ENCODE measurements around the gene CRTC1. TPM values are rescaled to one million over a fixed set of nuclear protein-coding genes. Genes with fewer than 3 reads are reported as not detected.
"Not testable (repeated sequence)": the region's sequence is repeated elsewhere in the genome, so short reads cannot be mapped to it uniquely, and the experiment has no call there.

CRTC1 gene
- total RNA-seq, 1 experiment from 2014 or later = 18.1 TPM

DNA sequence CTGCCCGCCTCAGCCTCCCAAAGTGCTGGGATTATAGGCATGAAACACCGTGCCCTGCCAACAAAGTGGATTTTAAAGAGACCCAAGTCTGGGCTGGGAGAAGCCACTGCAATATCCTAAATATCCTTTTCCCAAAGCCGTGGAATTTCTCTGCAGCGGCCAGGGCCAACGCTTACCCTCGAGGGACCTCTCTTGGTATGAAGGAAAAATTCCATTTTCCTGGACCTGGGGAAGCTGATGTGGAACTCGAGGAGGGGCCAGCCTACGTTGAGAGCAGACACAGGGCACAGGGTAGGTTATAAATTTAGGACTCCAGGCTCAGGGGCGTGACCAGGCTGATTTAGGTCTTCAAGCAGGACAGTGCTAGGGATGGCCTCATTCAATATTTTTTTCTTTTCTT, 130.6 kb downstream of the CRTC1 start:
- CTCF ChIA-PET = no interaction called here
- TF ChIP-seq, protein P1, sequence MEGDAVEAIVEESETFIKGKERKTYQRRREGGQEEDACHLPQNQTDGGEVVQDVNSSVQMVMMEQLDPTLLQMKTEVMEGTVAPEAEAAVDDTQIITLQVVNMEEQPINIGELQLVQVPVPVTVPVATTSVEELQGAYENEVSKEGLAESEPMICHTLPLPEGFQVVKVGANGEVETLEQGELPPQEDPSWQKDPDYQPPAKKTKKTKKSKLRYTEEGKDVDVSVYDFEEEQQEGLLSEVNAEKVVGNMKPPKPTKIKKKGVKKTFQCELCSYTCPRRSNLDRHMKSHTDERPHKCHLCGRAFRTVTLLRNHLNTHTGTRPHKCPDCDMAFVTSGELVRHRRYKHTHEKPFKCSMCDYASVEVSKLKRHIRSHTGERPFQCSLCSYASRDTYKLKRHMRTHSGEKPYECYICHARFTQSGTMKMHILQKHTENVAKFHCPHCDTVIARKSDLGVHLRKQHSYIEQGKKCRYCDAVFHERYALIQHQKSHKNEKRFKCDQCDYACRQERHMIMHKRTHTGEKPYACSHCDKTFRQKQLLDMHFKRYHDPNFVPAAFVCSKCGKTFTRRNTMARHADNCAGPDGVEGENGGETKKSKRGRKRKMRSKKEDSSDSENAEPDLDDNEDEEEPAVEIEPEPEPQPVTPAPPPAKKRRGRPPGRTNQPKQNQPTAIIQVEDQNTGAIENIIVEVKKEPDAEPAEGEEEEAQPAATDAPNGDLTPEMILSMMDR (conservative IDR thresholded peaks at IDR 0.05; ENCODE audit: low read depth, low read length) = no peak
- TF ChIP-seq EZH2 (IDR thresholded peaks at IDR 0.05; ENCODE audit: borderline replicate concordance, low read depth, low read length, poor library complexity, severe bottlenecking) = no peak
- Histone ChIP-seq H3K9me3 (ENCODE audit: low read depth, low read length, poor library complexity, severe bottlenecking) (no peaks in the 10 kb centered on the region), H3K27me3 (replicated peaks; ENCODE audit: insufficient read depth, low read depth, low read length, poor library complexity) (no peaks in the 10 kb centered on the region), H3K4me3 (ENCODE audit: low read depth, low read length, poor library complexity, severe bottlenecking) (no peak overlapping the region), H3K27ac (ENCODE audit: low read depth, low read length, poor library complexity, severe bottlenecking) (no peak overlapping the region), H3K4me1 (ENCODE audit: insufficient read depth, low read length, poor library complexity, severe bottlenecking) (no peaks in the 10 kb centered on the region), H3K36me3 (ENCODE audit: insufficient read depth, low read length, poor library complexity, severe bottlenecking) (no peaks in the 10 kb centered on the region)
- intact Hi-C loops (cut with micrococcal nuclease; ENCODE audit: unreplicated experiment) = no loop called here
- DNase-seq (ENCODE audit: low spot score) = no peak
- POLR2A ChIA-PET (ENCODE audit: low non-redundant PET) = no interaction called here
- BruUV-seq (replicated peaks) = no TSS peak

DNA sequence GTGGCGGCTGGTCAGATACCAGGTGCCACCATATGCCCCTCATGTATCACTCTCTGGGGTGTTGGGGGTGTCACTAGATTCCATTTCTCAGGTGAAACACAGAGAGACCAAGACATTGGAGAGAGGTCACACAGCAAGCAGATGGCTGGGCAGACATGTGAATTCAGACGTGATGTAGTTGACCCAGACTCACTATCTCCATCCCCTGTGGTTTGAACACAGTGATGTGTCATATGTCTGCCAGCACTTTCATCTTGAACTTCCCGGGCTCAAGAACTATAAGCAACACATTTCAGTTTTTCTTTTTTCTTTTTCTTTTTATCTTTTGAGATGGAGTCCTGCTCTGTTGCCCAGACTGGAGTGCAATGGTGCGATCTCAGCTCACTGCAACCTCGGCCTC, 132.2 kb downstream of the CRTC1 start:
- TF ChIP-seq EZH2 (IDR thresholded peaks at IDR 0.05; ENCODE audit: borderline replicate concordance, low read depth, low read length, poor library complexity, severe bottlenecking) = no peak
- TF ChIP-seq, protein P1 (conservative IDR thresholded peaks at IDR 0.05; ENCODE audit: low read depth, low read length) = no peak
- ChIA-PET POLR2A (ENCODE audit: low non-redundant PET) (no interaction called here), CTCF (no interaction called here)

GRCh38 chr19:18816645-18817044, 133.2 kb downstream of the CRTC1 start:
- POLR2A ChIA-PET (ENCODE audit: low non-redundant PET); CTCF ChIA-PET; H3K4me3 ChIP-seq (ENCODE audit: low read depth, low read length, poor library complexity, severe bottlenecking); H3K9me3 ChIP-seq (ENCODE audit: low read depth, low read length, poor library complexity, severe bottlenecking); H3K27ac ChIP-seq (ENCODE audit: low read depth, low read length, poor library complexity, severe bottlenecking); H3K36me3 ChIP-seq (ENCODE audit: insufficient read depth, low read length, poor library complexity, severe bottlenecking); BruUV-seq (replicated peaks); intact Hi-C loops (cut with micrococcal nuclease; ENCODE audit: unreplicated experiment); DNase-seq (ENCODE audit: low spot score); H3K27me3 ChIP-seq (replicated peaks; ENCODE audit: insufficient read depth, low read depth, low read length, poor library complexity); H3K4me1 ChIP-seq (ENCODE audit: insufficient read depth, low read length, poor library complexity, severe bottlenecking): not testable (repeated sequence)

More for the DNA sequence above, 132.2 kb downstream of the CRTC1 start:
- Histone ChIP-seq H3K27me3 (replicated peaks; ENCODE audit: insufficient read depth, low read depth, low read length, poor library complexity) (no peaks in the 10 kb centered on the region), H3K4me1 (ENCODE audit: insufficient read depth, low read length, poor library complexity, severe bottlenecking) (no peaks in the 10 kb centered on the region), H3K9me3 (ENCODE audit: low read depth, low read length, poor library complexity, severe bottlenecking) (no peaks in the 10 kb centered on the region), H3K36me3 (ENCODE audit: insufficient read depth, low read length, poor library complexity, severe bottlenecking) (no peaks in the 10 kb centered on the region), H3K4me3 (ENCODE audit: low read depth, low read length, poor library complexity, severe bottlenecking) (no peak overlapping the region), H3K27ac (ENCODE audit: low read depth, low read length, poor library complexity, severe bottlenecking) (no peak overlapping the region)
- DNase-seq (ENCODE audit: low spot score) = no peak
- intact Hi-C loops (cut with micrococcal nuclease; ENCODE audit: unreplicated experiment) = no loop called here
- no TSS peak for BruUV-seq (replicated peaks)

DNA sequence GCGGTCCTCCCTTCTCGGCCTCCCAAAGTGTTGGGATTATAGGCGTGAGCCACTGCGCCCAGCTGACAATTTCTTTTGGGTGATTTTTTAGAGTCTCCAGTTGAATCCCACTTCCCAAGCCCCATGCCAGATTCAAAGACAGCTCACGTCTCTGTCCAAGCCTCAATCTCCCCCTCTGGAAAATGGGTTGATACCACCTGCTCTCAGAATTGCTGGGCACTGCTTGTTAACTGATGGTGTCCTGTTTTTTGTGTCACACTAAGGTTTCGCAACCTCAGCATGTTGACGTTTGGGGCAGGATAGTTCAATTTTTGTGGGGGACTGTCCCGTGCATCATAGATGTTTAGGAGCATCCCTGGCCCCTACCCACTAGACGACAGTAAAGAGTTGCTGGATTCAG, 134.1 kb downstream of the CRTC1 start:
- ChIA-PET POLR2A (ENCODE audit: low non-redundant PET) (no interaction called here), CTCF (no interaction called here)

More for the DNA sequence above, 134.1 kb downstream of the CRTC1 start:
- no peaks in the 10 kb centered on the region for H3K36me3 ChIP-seq (ENCODE audit: insufficient read depth, low read length, poor library complexity, severe bottlenecking)
- H3K27me3 ChIP-seq (replicated peaks; ENCODE audit: insufficient read depth, low read depth, low read length, poor library complexity) = no peaks in the 10 kb centered on the region
- intact Hi-C loops (cut with micrococcal nuclease; ENCODE audit: unreplicated experiment) = no loop called here
- no peak overlapping the region for H3K4me3 ChIP-seq (ENCODE audit: low read depth, low read length, poor library complexity, severe bottlenecking)
- H3K4me1 ChIP-seq (ENCODE audit: insufficient read depth, low read length, poor library complexity, severe bottlenecking) = no peaks in the 10 kb centered on the region
- no peak for TF ChIP-seq EZH2 (IDR thresholded peaks at IDR 0.05; ENCODE audit: borderline replicate concordance, low read depth, low read length, poor library complexity, severe bottlenecking)
- TF ChIP-seq, protein P1 (conservative IDR thresholded peaks at IDR 0.05; ENCODE audit: low read depth, low read length) = no peak
- H3K9me3 ChIP-seq (ENCODE audit: low read depth, low read length, poor library complexity, severe bottlenecking) = no peaks in the 10 kb centered on the region
- no TSS peak for BruUV-seq (replicated peaks)
- no peak for DNase-seq (ENCODE audit: low spot score)
- no peak overlapping the region for H3K27ac ChIP-seq (ENCODE audit: low read depth, low read length, poor library complexity, severe bottlenecking)
